Measurements from ENCODE around the gene RALGAPB.

Gene RALGAPB

DNA sequence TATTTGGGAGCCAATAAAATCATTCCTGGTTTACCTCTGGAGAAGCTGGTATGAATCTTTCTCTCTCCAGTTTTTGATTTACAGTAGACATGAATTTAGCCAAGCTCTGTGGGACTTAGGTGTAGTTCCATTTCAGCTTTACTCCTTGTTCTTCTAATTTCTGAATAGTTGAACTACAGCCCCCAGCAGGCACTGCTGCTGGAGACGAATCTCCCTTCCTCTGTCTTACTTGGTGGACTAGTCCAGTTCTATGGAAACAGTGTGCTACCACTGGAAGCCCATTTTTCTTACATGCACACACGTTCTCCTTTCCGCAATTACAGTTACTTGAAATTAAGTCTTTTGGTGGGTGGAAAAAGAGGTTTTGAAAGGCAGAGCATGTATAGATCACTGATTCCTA, 42.3 kb downstream of the RALGAPB start:
- WGBS (ENCODE audit: insufficient coverage, insufficient read length), result no CpG with 5 or more reads among the region's 3 CpGs
- H3K36me3 ChIP-seq (ENCODE audit: control insufficient read depth, insufficient read depth, low read length), result no peaks in the 10 kb centered on the region; the same call in 1 of the 2 replicates
- no peak for DNase-seq (ENCODE audit: low read depth, low spot score)
- no peaks in the 10 kb centered on the region for H3K9me3 ChIP-seq (ENCODE audit: control insufficient read depth, insufficient read depth, low read length)
- H3K4me1 ChIP-seq (ENCODE audit: control insufficient read depth, insufficient read depth, low read length), result no peaks in the 10 kb centered on the region
- no peak overlapping the region for H3K4me3 ChIP-seq (ENCODE audit: low read length)
- no peak overlapping the region for H3K27ac ChIP-seq (ENCODE audit: low read length)
- H3K27me3 ChIP-seq (ENCODE audit: control insufficient read depth, insufficient read depth, low read length), result no peaks in the 10 kb centered on the region

DNA sequence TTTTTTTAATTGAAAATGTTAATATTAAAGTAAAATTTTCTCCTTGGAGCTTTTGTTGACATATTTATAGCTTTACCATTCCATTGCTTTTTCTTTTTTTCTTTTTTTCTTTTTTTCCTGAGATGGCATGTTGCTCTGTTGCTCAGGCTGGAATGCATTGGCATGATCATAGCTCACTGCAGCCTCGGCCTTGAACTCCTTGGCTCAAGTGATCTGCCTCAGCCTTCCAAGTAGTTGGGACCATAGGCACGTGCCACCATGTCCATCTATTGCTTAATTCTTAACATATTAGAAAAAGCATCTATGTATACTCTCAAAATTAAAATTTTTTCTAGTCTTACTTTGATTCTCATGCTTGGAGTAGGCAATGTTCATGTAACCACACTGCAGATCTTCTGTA, 43.0 kb downstream of the RALGAPB start:
- Histone ChIP-seq H3K4me1 (ENCODE audit: control insufficient read depth, insufficient read depth, low read length) (no peaks in the 10 kb centered on the region), H3K36me3 (ENCODE audit: control insufficient read depth, insufficient read depth, low read length) (no peaks in the 10 kb centered on the region; the same call in 1 of the 2 replicates), H3K4me3 (ENCODE audit: low read length) (no peak overlapping the region), H3K27me3 (ENCODE audit: control insufficient read depth, insufficient read depth, low read length) (no peaks in the 10 kb centered on the region), H3K27ac (ENCODE audit: low read length) (no peak overlapping the region), H3K9me3 (ENCODE audit: control insufficient read depth, insufficient read depth, low read length) (no peaks in the 10 kb centered on the region)
- no CpG with 5 or more reads among the region's 2 CpGs for WGBS (ENCODE audit: insufficient coverage, insufficient read length)
- no peak for DNase-seq (ENCODE audit: low read depth, low spot score)

DNA sequence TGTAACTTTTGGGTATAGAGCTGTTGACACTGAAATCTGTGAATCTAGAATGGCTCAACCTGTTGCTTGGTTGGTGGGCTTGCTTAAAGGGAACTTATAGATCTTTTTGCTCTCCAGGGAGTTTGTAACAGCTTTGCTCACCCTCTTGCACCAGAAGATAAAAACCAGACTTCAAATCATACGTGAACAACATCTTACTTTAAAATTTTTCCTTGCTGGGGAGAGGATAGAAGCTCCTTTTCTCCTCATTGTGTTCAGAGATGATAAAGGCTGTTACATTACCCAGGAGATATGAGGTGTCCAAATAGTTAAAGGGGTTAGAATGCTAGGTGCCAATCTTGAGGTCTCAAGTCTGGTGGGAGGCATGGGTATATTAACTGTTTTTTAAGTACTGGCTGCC, 46.8 kb downstream of the RALGAPB start:
- no CpG with 5 or more reads among the region's 1 CpG for WGBS (ENCODE audit: insufficient coverage, insufficient read length)
- Histone ChIP-seq H3K36me3 (ENCODE audit: control insufficient read depth, insufficient read depth, low read length) (no peaks in the 10 kb centered on the region; the same call in 1 of the 2 replicates), H3K4me3 (ENCODE audit: low read length) (no peak overlapping the region)

GRCh38 chr20:38520261-38520660, 47.6 kb downstream of the RALGAPB start:
- Histone ChIP-seq H3K4me1 (ENCODE audit: control insufficient read depth, insufficient read depth, low read length) (no peaks in the 10 kb centered on the region), H3K4me3 (ENCODE audit: low read length) (no peak overlapping the region), H3K27me3 (ENCODE audit: control insufficient read depth, insufficient read depth, low read length) (no peaks in the 10 kb centered on the region), H3K36me3 (ENCODE audit: control insufficient read depth, insufficient read depth, low read length) (no peaks in the 10 kb centered on the region; the same call in 1 of the 2 replicates), H3K9me3 (ENCODE audit: control insufficient read depth, insufficient read depth, low read length) (no peaks in the 10 kb centered on the region), H3K27ac (ENCODE audit: low read length) (no peak overlapping the region)
- no peak for DNase-seq (ENCODE audit: low read depth, low spot score)

More for the DNA sequence above, 46.8 kb downstream of the RALGAPB start:
- no peak for DNase-seq (ENCODE audit: low read depth, low spot score)
- Histone ChIP-seq H3K27me3 (ENCODE audit: control insufficient read depth, insufficient read depth, low read length) (no peaks in the 10 kb centered on the region), H3K27ac (ENCODE audit: low read length) (no peak overlapping the region), H3K9me3 (ENCODE audit: control insufficient read depth, insufficient read depth, low read length) (no peaks in the 10 kb centered on the region), H3K4me1 (ENCODE audit: control insufficient read depth, insufficient read depth, low read length) (no peaks in the 10 kb centered on the region)

- Histone ChIP-seq H3K36me3 (ENCODE audit: control insufficient read depth, insufficient read depth, low read length) (no peaks in the 10 kb centered on the region; the same call in 1 of the 2 replicates), H3K9me3 (ENCODE audit: control insufficient read depth, insufficient read depth, low read length) (no peaks in the 10 kb centered on the region), H3K27me3 (ENCODE audit: control insufficient read depth, insufficient read depth, low read length) (no peaks in the 10 kb centered on the region), H3K27ac (ENCODE audit: low read length) (no peak overlapping the region), H3K4me1 (ENCODE audit: control insufficient read depth, insufficient read depth, low read length) (no peaks in the 10 kb centered on the region), H3K4me3 (ENCODE audit: low read length) (no peak overlapping the region)
- DNase-seq (ENCODE audit: low read depth, low spot score), result no peak
- no CpG with 5 or more reads among the region's 1 CpG for WGBS (ENCODE audit: insufficient coverage, insufficient read length)
Observed at GRCh38 chr20:38523697-38524096, 51.1 kb downstream of the RALGAPB start.

GRCh38 chr20:38528167-38528566, 55.5 kb downstream of the RALGAPB start:
- WGBS (ENCODE audit: insufficient coverage, insufficient read length), result no CpG with 5 or more reads among the region's 3 CpGs
- peaks cover 2% of the 10 kb centered on the region; the same call in 1 of the 2 replicates for H3K36me3 ChIP-seq (ENCODE audit: control insufficient read depth, insufficient read depth, low read length)
- H3K27me3 ChIP-seq (ENCODE audit: control insufficient read depth, insufficient read depth, low read length), result no peaks in the 10 kb centered on the region
- H3K27ac ChIP-seq (ENCODE audit: low read length), result no peak overlapping the region
- H3K4me3 ChIP-seq (ENCODE audit: low read length), result no peak overlapping the region
- H3K4me1 ChIP-seq (ENCODE audit: control insufficient read depth, insufficient read depth, low read length), result no peaks in the 10 kb centered on the region
- no peaks in the 10 kb centered on the region for H3K9me3 ChIP-seq (ENCODE audit: control insufficient read depth, insufficient read depth, low read length)
- no peak for DNase-seq (ENCODE audit: low read depth, low spot score)

DNA sequence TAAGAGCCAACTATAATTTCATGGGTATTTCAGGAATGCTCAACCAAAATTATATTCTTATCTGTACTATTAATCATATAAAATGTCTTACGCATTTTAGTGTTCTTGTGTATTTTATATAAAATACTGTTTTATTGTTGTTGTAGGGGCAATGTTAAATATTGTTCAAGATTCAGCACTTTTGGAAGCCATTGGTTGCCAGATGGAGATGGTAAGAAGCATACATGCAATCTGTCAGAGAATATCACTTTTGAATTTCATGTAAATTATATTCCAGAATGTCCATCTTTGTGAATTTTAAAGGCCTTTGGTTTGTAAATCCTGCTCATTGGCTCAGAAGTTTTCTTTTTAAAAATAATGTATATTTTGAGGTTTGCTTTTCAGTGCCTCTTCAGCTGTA, 58.4 kb downstream of the RALGAPB start:
- H3K9me3 ChIP-seq (ENCODE audit: control insufficient read depth, insufficient read depth, low read length), result no peaks in the 10 kb centered on the region
- no peak overlapping the region for H3K27ac ChIP-seq (ENCODE audit: low read length)
- peaks cover 6% of the 10 kb centered on the region; the same call in 1 of the 2 replicates for H3K36me3 ChIP-seq (ENCODE audit: control insufficient read depth, insufficient read depth, low read length)

DNA sequence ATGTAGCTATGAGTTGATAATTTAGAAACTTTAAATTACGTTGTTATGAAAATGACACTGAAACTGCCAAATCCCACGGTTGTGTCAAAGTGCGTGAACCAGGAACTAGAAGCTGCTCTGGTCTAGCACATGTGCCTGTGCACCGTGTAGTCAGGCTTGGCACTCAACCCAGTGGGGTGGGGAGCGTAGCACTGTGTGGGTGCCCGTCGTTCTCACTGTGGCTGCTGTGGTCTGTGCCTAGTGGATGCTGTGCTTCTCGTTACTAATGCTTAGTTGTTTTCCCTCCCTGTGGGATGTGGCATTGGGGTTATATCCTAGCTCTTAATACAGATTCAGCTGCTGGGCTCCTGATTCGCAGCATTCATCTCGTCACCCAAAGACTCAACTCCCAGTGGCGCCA, 62.1 kb downstream of the RALGAPB start:
- Histone ChIP-seq H3K27me3 (ENCODE audit: control insufficient read depth, insufficient read depth, low read length) (no peaks in the 10 kb centered on the region), H3K9me3 (ENCODE audit: control insufficient read depth, insufficient read depth, low read length) (no peaks in the 10 kb centered on the region), H3K4me1 (ENCODE audit: control insufficient read depth, insufficient read depth, low read length) (no peaks in the 10 kb centered on the region), H3K36me3 (ENCODE audit: control insufficient read depth, insufficient read depth, low read length) (peaks cover 8% of the 10 kb centered on the region; the same call in 1 of the 2 replicates), H3K4me3 (ENCODE audit: low read length) (no peak overlapping the region), H3K27ac (ENCODE audit: low read length) (no peak overlapping the region)
- WGBS (ENCODE audit: insufficient coverage, insufficient read length), result no CpG with 5 or more reads among the region's 11 CpGs
- no peak for DNase-seq (ENCODE audit: low read depth, low spot score)

More for the DNA sequence above, 58.4 kb downstream of the RALGAPB start:
- no peaks in the 10 kb centered on the region for H3K27me3 ChIP-seq (ENCODE audit: control insufficient read depth, insufficient read depth, low read length)
- no peak for DNase-seq (ENCODE audit: low read depth, low spot score)
- H3K4me1 ChIP-seq (ENCODE audit: control insufficient read depth, insufficient read depth, low read length), result no peaks in the 10 kb centered on the region
- no CpG with 5 or more reads among the region's 1 CpG for WGBS (ENCODE audit: insufficient coverage, insufficient read length)
- H3K4me3 ChIP-seq (ENCODE audit: low read length), result no peak overlapping the region

GRCh38 chr20:38536310-38536709, 63.7 kb downstream of the RALGAPB start:
- Histone ChIP-seq H3K9me3 (ENCODE audit: control insufficient read depth, insufficient read depth, low read length) (no peaks in the 10 kb centered on the region), H3K27me3 (ENCODE audit: control insufficient read depth, insufficient read depth, low read length) (no peaks in the 10 kb centered on the region), H3K4me1 (ENCODE audit: control insufficient read depth, insufficient read depth, low read length) (no peaks in the 10 kb centered on the region), H3K36me3 (ENCODE audit: control insufficient read depth, insufficient read depth, low read length) (peaks cover 8% of the 10 kb centered on the region; the same call in 1 of the 2 replicates), H3K27ac (ENCODE audit: low read length) (no peak overlapping the region), H3K4me3 (ENCODE audit: low read length) (no peak overlapping the region)
- no peak for DNase-seq (ENCODE audit: low read depth, low spot score)
- WGBS (ENCODE audit: insufficient coverage, insufficient read length), result no CpG with 5 or more reads among the region's 2 CpGs

DNA sequence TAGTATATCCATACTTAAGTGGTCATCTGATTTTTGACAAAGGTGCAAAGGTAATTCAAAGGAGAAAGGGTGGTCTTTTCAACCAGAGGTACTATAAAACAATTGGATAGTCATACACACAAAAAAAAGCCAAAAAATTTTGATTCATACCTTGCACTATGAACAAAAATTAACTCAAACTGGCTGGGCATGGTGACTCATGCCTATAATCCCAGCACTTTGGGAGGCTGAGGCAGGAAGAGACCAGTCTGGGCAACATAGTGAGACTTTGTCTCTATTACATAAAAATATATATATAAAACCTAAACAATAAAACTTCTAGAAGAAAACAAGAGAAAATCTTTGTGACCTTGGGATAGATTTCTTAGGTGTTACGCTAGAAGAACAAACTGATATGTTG, 64.5 kb downstream of the RALGAPB start:
- Histone ChIP-seq H3K4me3 (ENCODE audit: low read length) (no peak overlapping the region), H3K27ac (ENCODE audit: low read length) (no peak overlapping the region), H3K4me1 (ENCODE audit: control insufficient read depth, insufficient read depth, low read length) (no peaks in the 10 kb centered on the region), H3K27me3 (ENCODE audit: control insufficient read depth, insufficient read depth, low read length) (no peaks in the 10 kb centered on the region), H3K36me3 (ENCODE audit: control insufficient read depth, insufficient read depth, low read length) (peaks cover 8% of the 10 kb centered on the region; the same call in 1 of the 2 replicates), H3K9me3 (ENCODE audit: control insufficient read depth, insufficient read depth, low read length) (no peaks in the 10 kb centered on the region)
- WGBS (ENCODE audit: insufficient coverage, insufficient read length), result no CpG with 5 or more reads among the region's 1 CpG
- no peak for DNase-seq (ENCODE audit: low read depth, low spot score)

DNA sequence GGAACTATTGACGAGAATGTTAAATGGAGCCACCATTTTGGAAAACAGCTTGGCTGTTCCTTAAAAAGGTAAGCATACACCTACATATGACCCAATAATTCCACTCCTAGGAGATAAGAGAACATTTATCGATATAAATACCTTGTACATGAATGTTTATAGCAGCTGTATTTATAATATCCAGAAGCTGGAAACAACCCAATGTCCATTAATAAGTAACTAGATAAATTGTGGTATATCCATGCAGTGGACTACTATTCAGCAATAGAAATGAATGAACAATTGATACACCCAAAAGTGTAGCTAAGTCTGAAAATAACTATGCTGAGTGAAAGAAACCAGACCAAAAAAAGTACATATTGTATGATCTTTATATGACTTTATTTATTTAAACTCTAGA, 66.1 kb downstream of the RALGAPB start:
- H3K27me3 ChIP-seq (ENCODE audit: control insufficient read depth, insufficient read depth, low read length), result no peaks in the 10 kb centered on the region
- peaks cover 6% of the 10 kb centered on the region; the same call in 1 of the 2 replicates for H3K36me3 ChIP-seq (ENCODE audit: control insufficient read depth, insufficient read depth, low read length)
- no CpG with 5 or more reads among the region's 2 CpGs for WGBS (ENCODE audit: insufficient coverage, insufficient read length)
- H3K4me1 ChIP-seq (ENCODE audit: control insufficient read depth, insufficient read depth, low read length), result no peaks in the 10 kb centered on the region
- DNase-seq (ENCODE audit: low read depth, low spot score), result no peak
- H3K4me3 ChIP-seq (ENCODE audit: low read length), result no peak overlapping the region
- H3K27ac ChIP-seq (ENCODE audit: low read length), result no peak overlapping the region
- no peaks in the 10 kb centered on the region for H3K9me3 ChIP-seq (ENCODE audit: control insufficient read depth, insufficient read depth, low read length)
